Measurements from ENCODE around the gene UVRAG.

UVRAG gene

GRCh38 chr11:75809991-75810390, 5.0 kb upstream of the UVRAG start:
- DNase-seq (ENCODE audit: low read depth) = no peak

- no peak for DNase-seq (ENCODE audit: low read depth)
Observed at GRCh38 chr11:75810637-75811390, 4.2 kb upstream of the UVRAG start.

GRCh38 chr11:75811485-75811884, 3.5 kb upstream of the UVRAG start:
- no peak for DNase-seq (ENCODE audit: low read depth)

DNA sequence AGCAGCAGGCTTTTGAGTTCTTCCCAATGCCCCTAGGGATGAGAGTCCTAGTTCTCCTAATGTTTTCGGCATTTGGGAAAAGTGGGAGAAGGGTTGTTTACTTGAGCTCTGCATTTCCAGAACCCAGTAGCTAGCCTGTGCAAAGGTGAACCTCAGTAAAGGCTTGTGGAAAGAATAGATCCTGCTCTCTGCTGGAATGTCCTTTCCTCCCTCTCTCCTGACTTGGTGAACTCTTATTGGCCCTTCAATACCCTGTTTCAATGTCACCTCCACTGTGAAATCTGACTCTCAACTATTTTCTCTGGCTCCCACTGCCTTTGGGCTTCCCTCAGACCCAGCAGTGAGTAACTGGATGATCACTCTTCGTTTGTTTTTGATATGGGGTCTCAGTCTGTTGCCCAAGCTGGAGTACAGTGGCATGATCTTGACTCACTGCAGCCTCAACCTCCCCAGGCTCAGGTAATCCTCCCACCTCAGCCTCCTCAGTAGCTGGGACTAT, 2.4 kb upstream of the UVRAG start:
- no peak for DNase-seq (ENCODE audit: low read depth)

DNA sequence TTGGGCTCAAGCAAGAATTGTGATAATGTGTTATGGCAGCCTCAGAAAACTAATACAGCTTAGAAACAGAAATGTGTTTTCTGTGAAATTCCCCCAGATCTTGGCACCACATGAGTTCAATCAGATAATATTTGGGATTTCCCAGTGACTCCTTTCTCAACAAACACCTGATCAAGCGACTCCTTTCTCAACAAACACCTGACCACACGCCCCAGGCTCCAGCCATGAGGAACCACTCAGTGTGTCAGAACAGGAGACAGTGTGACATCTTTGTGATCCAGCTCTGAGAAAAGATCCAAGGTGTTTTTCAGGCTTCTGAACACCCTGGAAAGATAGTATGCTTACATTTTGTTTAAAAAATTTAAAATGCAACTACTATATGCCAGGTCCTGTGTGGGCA, 1.9 kb upstream of the UVRAG start:
- no peak for DNase-seq (ENCODE audit: low read depth)

DNA sequence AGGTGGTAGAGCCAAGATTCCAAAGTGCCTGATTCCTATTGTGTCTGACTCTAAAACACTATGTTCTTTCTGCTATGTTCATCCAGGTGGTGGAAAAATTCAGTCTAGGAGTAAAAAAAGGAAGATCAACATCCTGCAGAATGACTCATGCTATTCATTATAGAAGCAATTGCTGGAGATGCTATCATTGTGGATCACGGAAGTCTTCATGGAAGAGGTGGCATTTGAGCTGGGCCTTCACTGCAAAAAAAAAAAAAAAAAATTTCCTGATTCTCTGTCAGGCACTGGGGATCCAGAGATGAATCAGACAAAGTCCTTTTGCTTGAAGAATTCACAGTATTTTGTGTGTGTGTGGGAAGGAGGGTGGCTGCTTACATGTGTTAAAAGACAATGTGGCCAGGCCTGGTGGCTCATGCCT, 1.4 kb upstream of the UVRAG start:
- no peak for DNase-seq (ENCODE audit: low read depth)

GRCh38 chr11:75814363-75814676, 690 bp upstream of the UVRAG start:
- no peak for DNase-seq (ENCODE audit: low read depth)

- DNase-seq (ENCODE audit: low read depth) = peak; percentile 32
Observed at GRCh38 chr11:75815345-75816168, 547 bp downstream of the UVRAG start.

DNA sequence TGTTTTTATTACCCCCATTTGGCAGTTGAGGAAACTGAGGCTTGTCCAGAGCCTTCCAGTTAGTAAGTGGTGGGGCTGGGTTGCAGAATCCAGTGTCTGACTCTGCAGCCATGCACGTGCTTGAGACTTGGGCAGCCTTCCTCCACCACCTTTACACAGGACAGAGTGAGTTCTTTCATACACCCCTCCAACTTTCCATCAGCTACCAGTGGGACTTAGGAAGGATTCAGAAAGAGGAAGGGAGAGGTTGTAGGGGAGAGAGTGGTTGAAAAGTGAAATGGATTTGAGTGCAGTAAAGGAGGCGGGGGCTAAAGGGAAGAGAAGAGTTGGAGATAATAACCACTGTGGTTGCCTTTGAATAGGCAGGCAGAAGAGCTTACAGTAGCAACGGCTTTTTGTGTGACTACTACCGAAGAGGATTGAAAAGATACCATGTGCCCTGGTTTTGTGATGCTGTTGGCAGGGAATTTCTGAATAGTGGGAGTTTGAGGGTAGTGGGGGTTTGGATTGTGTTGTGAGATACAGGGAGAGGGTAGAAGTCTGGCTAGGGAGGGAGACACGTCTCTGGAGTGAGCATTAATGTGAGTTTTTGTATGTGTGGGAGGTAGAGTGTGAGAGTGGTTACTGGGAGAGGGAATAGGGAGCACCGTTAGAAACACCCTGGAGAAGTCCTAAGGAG, 1.7 kb downstream of the UVRAG start:
- no peak for DNase-seq (ENCODE audit: low read depth)

GRCh38 chr11:75820645-75821044, 5.6 kb downstream of the UVRAG start:
- no peak for DNase-seq (ENCODE audit: low read depth)

- no peak for DNase-seq (ENCODE audit: low read depth)
Observed at GRCh38 chr11:75821202-75821601, 6.2 kb downstream of the UVRAG start.

- DNase-seq (ENCODE audit: low read depth) = no peak
Observed at GRCh38 chr11:75822541-75822940, 7.5 kb downstream of the UVRAG start.

DNA sequence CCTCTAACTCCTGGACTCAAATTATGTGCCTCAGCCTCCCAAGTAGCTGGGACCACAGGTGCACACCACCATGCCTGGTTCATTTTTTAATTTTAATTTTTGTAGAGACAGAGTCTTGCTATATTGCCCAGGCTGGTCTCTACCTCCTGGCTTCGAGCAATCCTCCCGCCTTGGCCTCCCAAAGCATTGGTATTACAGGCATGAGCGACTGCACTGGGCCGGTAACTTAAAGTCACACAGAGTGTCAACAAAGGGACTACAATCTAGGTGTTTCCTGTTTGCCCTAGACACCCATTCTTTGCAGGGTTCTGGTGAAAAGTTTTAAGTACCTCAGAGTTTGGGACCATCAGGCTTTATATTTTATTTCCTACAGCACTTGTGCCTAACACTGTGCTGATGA, 8.4 kb downstream of the UVRAG start:
- no peak for DNase-seq (ENCODE audit: low read depth)

GRCh38 chr11:75823946-75824345, 8.9 kb downstream of the UVRAG start:
- no peak for DNase-seq (ENCODE audit: low read depth)

GRCh38 chr11:75826461-75827230, 11.6 kb downstream of the UVRAG start:
- no peak for DNase-seq (ENCODE audit: low read depth)

- DNase-seq (ENCODE audit: low read depth) = no peak
Observed at GRCh38 chr11:75827562-75827961, 12.6 kb downstream of the UVRAG start.

GRCh38 chr11:75831915-75832502, 17.0 kb downstream of the UVRAG start:
- no peak for DNase-seq (ENCODE audit: low read depth)

DNA sequence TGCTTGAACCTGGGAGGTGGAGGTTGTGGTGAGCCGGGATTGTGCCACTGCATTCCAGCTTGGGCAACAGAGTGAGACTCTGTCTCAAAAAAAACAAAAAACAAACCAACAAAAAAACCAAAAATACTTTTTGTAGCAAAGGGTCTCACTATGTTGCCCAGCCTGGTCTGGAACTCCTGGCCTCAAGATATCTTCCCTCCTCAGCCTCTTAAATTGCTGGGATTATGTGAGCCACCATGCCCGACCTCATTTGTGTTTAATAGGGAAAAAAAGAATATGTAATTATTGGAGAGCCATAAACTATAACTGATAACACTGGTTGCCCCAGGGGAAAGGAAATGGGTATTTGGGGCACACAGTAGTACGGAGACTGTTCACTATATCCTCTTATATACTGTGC, 19.7 kb downstream of the UVRAG start:
- DNase-seq (ENCODE audit: low read depth) = no peak

- no peak for DNase-seq (ENCODE audit: low read depth)
Observed at GRCh38 chr11:75836417-75836816, 21.4 kb downstream of the UVRAG start.

GRCh38 chr11:75839851-75840250, 24.8 kb downstream of the UVRAG start:
- no peak for DNase-seq (ENCODE audit: low read depth)

DNA sequence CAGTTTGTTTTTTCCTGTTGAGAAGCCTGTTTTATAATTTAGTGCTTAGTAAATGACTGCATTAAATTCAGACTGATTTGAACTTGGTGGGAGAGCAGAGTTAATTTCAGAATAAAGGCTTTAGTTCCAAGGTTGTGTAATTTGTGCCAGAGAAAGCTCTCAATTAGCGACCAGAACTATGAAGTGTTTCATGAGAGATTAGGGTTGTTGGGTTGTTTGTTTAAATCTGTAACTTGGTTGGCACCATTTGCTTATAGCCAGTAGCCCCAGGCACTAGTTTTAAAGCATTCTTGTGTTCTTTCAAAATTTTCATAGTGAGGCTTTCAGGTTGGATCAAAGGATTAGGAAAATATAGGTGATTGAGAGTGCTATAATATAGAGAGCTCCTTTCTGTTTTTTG, 25.5 kb downstream of the UVRAG start:
- DNase-seq (ENCODE audit: low read depth) = no peak

GRCh38 chr11:75841739-75842138, 26.7 kb downstream of the UVRAG start:
- DNase-seq (ENCODE audit: low read depth) = no peak

All from activated T-helper 9 cell treated with anti-CD3 and anti-CD28 coated beads, Interleukin-2, amount 50 U/mL, for 16 hours (primary cell).